ENCODE data around the gene RBL1. TPM values are rescaled to one million over a fixed set of nuclear protein-coding genes. Genes with fewer than 3 reads are reported as not detected.

Gene RBL1, protein sequence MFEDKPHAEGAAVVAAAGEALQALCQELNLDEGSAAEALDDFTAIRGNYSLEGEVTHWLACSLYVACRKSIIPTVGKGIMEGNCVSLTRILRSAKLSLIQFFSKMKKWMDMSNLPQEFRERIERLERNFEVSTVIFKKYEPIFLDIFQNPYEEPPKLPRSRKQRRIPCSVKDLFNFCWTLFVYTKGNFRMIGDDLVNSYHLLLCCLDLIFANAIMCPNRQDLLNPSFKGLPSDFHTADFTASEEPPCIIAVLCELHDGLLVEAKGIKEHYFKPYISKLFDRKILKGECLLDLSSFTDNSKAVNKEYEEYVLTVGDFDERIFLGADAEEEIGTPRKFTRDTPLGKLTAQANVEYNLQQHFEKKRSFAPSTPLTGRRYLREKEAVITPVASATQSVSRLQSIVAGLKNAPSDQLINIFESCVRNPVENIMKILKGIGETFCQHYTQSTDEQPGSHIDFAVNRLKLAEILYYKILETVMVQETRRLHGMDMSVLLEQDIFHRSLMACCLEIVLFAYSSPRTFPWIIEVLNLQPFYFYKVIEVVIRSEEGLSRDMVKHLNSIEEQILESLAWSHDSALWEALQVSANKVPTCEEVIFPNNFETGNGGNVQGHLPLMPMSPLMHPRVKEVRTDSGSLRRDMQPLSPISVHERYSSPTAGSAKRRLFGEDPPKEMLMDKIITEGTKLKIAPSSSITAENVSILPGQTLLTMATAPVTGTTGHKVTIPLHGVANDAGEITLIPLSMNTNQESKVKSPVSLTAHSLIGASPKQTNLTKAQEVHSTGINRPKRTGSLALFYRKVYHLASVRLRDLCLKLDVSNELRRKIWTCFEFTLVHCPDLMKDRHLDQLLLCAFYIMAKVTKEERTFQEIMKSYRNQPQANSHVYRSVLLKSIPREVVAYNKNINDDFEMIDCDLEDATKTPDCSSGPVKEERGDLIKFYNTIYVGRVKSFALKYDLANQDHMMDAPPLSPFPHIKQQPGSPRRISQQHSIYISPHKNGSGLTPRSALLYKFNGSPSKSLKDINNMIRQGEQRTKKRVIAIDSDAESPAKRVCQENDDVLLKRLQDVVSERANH
- total RNA-seq (ENCODE audit: unreplicated experiment) = 4.9 TPM
- long read RNA-seq = 0 reads

DNA sequence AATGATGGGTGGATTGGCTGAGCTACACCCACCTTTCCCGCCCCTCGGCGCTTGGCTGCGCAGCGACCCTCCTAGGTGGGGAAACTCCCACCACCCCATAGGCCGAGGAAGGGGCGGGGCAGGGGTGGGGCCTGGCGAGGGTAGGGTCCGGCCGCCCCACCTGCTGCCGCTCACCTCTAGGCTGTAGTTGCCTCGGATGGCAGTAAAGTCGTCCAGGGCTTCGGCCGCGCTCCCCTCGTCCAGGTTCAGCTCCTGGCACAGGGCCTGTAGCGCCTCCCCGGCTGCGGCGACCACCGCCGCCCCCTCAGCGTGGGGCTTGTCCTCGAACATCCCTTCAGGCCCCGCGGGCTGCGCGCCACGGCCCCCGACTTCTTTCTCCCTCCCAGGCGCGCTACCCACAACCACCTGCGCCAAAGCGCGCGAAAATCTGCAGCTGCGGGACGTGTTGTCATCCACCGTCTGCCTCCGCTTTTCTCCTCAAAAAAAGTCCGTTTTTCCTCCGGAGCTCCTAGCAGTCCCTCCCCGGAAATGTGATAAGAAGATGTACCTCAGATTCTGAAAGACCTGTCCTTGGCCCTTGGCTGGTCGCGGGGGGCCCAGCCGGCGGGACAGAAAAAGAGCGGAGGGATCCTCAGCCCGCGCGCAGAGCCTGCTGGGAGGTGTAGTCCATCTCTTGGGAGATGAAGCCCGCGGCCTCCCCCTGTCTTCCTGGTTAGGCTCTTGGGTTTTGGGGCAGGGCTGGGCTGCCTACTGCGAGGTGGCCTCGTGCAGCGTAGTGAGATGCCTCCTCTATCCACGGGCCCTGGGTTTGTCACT is at the start of gene RBL1:
RBL1 (minus strand) TSS at position 399 of the 816 bp plus-strand sequence; CDS start at position 330, 69 bp downstream.
- H3K36me3 Mint-ChIP-seq (ENCODE audit: unreplicated experiment) = no peaks in the 10 kb centered on the region

DNA sequence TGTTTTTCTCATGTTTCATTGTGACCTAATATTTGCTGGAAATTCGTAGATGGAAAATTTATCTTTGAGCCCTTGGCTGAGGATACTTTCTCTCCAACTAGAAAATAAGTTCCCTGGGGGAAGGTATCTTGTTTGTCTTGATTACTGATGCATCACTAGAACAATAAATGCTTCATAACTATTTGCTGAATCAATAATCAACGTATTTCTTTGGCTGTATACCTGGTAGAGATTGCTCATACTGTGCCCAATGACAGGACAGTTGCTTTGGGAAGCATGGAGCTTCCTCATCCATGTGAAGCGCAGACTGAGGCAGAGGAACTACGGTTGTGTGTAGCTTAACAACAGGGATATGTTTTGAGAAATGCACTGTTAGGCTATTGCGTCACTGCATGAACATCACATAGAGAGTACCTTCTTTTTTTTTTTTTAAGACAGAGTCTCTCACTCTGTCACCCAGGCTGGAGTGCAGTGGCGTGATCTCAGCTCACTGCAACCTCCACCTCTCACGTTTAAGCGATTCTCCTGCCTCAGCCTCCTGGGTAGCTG is 49.1 kb upstream of the RBL1 start:
- DNase-seq = no peak
- Mint-ChIP-seq H3K36me3 (ENCODE audit: unreplicated experiment) (no peaks in the 10 kb centered on the region), H3K4me3 (ENCODE audit: unreplicated experiment) (no peak overlapping the region), H3K27ac (ENCODE audit: unreplicated experiment) (no peak overlapping the region), H3K9me3 (ENCODE audit: unreplicated experiment) (no peaks in the 10 kb centered on the region), H3K27me3 (ENCODE audit: unreplicated experiment) (no peaks in the 10 kb centered on the region), H3K4me1 (ENCODE audit: low read depth, unreplicated experiment) (no peaks in the 10 kb centered on the region)
- TF ChIP-seq, protein P1, sequence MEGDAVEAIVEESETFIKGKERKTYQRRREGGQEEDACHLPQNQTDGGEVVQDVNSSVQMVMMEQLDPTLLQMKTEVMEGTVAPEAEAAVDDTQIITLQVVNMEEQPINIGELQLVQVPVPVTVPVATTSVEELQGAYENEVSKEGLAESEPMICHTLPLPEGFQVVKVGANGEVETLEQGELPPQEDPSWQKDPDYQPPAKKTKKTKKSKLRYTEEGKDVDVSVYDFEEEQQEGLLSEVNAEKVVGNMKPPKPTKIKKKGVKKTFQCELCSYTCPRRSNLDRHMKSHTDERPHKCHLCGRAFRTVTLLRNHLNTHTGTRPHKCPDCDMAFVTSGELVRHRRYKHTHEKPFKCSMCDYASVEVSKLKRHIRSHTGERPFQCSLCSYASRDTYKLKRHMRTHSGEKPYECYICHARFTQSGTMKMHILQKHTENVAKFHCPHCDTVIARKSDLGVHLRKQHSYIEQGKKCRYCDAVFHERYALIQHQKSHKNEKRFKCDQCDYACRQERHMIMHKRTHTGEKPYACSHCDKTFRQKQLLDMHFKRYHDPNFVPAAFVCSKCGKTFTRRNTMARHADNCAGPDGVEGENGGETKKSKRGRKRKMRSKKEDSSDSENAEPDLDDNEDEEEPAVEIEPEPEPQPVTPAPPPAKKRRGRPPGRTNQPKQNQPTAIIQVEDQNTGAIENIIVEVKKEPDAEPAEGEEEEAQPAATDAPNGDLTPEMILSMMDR (IDR thresholded peaks at IDR 0.05; ENCODE audit: partially characterized antibody, unreplicated experiment) = no peak

More for the DNA sequence above, at the start of gene RBL1:
- H3K9me3 Mint-ChIP-seq (ENCODE audit: unreplicated experiment) = peaks cover 4% of the 10 kb centered on the region
- H3K27me3 Mint-ChIP-seq (ENCODE audit: unreplicated experiment) = no peaks in the 10 kb centered on the region
- peaks cover 1% of the 10 kb centered on the region for H3K4me1 Mint-ChIP-seq (ENCODE audit: low read depth, unreplicated experiment)
- TF ChIP-seq, protein P1 (IDR thresholded peaks at IDR 0.05; ENCODE audit: partially characterized antibody, unreplicated experiment) = no peak
- DNase-seq = peak; percentile 81
- H3K4me3 Mint-ChIP-seq (ENCODE audit: unreplicated experiment) = peak within 1 kb of the TSS; percentile 99
- peak within 1 kb of the TSS; percentile 97 for H3K27ac Mint-ChIP-seq (ENCODE audit: unreplicated experiment)

DNA sequence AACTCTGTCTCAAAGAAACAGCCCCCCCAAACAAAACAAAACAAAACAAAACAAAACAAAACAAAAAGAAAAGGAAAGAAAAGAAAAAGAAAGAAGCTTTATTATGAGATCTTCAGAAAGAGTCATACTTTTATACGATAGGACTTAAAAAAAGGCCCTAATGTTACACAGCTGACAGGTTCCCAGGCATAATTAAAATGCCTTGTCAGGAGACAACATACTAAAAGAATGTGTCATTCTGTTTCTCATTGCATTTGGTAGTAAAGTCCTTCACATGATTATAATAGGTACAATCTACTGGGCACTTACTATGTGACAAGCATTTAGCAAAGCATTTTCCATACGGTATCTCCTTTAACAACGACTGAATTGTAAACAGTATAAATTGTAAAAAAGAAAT is 46.9 kb upstream of the RBL1 start:
- Mint-ChIP-seq H3K9me3 (ENCODE audit: unreplicated experiment) (no peaks in the 10 kb centered on the region), H3K27me3 (ENCODE audit: unreplicated experiment) (no peaks in the 10 kb centered on the region), H3K4me3 (ENCODE audit: unreplicated experiment) (no peak overlapping the region), H3K4me1 (ENCODE audit: low read depth, unreplicated experiment) (no peaks in the 10 kb centered on the region), H3K27ac (ENCODE audit: unreplicated experiment) (no peak overlapping the region), H3K36me3 (ENCODE audit: unreplicated experiment) (no peaks in the 10 kb centered on the region)
- no peak for DNase-seq
- TF ChIP-seq, protein P1 (IDR thresholded peaks at IDR 0.05; ENCODE audit: partially characterized antibody, unreplicated experiment) = no peak

DNA sequence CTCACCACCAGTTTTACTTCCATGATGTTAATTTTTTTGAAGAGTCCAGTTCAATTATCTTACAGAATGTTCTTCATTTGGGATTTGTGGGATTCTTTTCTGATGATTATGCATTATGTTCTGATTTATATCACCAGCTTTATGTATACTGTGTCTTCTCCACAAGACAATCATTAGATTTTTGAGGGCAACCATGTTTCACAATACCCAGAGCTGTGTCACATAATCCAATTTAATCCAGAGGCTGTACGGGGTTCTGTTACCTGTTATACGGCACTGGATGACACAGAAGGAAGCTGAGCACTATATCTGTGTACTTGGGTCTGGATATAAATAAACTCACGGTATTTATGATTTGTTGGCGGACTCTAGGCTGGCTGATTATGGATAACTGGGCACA is 41.8 kb upstream of the RBL1 start:
- H3K4me1 Mint-ChIP-seq (ENCODE audit: low read depth, unreplicated experiment) = no peaks in the 10 kb centered on the region
- H3K27ac Mint-ChIP-seq (ENCODE audit: unreplicated experiment) = no peak overlapping the region
- no peak overlapping the region for H3K4me3 Mint-ChIP-seq (ENCODE audit: unreplicated experiment)
- TF ChIP-seq, protein P1 (IDR thresholded peaks at IDR 0.05; ENCODE audit: partially characterized antibody, unreplicated experiment) = no peak
- no peaks in the 10 kb centered on the region for H3K27me3 Mint-ChIP-seq (ENCODE audit: unreplicated experiment)
- DNase-seq = no peak
- H3K9me3 Mint-ChIP-seq (ENCODE audit: unreplicated experiment) = no peaks in the 10 kb centered on the region
- no peaks in the 10 kb centered on the region for H3K36me3 Mint-ChIP-seq (ENCODE audit: unreplicated experiment)

Measured in glutamatergic neuron (in vitro differentiated cells).